H7 (cell line): ENCODE measurements around the gene SART3. TPM values are rescaled to one million over a fixed set of nuclear protein-coding genes. Genes with fewer than 3 reads are reported as not detected.

Experiments used
- DNase-seq: peaks from one replicate; pipeline ENCODE4 v3.0.0; 2012
- H3K27me3 ChIP-seq: 2 replicates; pipeline ENCODE4 v1.6.0; 2011; ENCODE audit warnings: mild to moderate bottlenecking, low read length; ENCODE audit not compliant: control insufficient read depth, insufficient read depth
- H3K36me3 ChIP-seq: replicated peaks from 2 replicates; pipeline ENCODE4 v1.5.1; 2011; ENCODE audit warnings: low read length; ENCODE audit not compliant: control insufficient read depth, insufficient read depth
- H3K4me3 ChIP-seq: 2 replicates; pipeline ENCODE4 v1.5.1; 2011; ENCODE audit warnings: low read depth, mild to moderate bottlenecking, control low read depth, low read length, moderate library complexity; ENCODE audit not compliant: insufficient read depth
- total RNA-seq: library from RNA; depleted of rRNA; stranded (reverse); fragments of >200 nt; shearing (Covaris generic); gene quantifications from 2 replicates; pipeline ENCODE4 v1.2.3, GENCODE V29; 2014

Gene SART3
- total RNA-seq, 1 experiment from 2014 or later: 89.7 TPM

GRCh38 chr12:108543652-108544051, 17.3 kb downstream of the SART3 start:
- no peak for DNase-seq
- H3K27me3 ChIP-seq: no peaks in the 10 kb centered on the region
- peaks cover 33% of the 10 kb centered on the region for H3K36me3 ChIP-seq
- no peak overlapping the region for H3K4me3 ChIP-seq

DNA sequence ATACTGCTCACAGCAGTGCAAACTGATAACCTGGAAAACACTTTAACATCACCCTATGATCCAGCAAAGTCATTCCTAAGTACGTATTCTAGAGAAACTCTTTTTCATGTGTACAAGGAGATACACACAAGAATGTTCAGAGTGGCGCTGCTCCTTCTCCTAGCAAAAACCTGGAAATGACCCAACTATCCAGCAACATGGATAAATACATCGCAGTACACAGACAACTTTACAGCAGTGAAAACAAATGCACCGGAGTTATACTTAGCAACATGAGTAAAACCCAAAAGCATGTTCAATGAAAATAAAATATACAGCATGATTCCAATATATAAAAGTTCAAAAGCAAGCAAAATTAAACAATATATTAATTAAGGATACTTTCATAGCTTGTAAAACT, 18.7 kb downstream of the SART3 start:
- no peak for DNase-seq
- Histone ChIP-seq H3K27me3 (no peaks in the 10 kb centered on the region), H3K4me3 (no peak overlapping the region), H3K36me3 (peaks cover 28% of the 10 kb centered on the region)

DNA sequence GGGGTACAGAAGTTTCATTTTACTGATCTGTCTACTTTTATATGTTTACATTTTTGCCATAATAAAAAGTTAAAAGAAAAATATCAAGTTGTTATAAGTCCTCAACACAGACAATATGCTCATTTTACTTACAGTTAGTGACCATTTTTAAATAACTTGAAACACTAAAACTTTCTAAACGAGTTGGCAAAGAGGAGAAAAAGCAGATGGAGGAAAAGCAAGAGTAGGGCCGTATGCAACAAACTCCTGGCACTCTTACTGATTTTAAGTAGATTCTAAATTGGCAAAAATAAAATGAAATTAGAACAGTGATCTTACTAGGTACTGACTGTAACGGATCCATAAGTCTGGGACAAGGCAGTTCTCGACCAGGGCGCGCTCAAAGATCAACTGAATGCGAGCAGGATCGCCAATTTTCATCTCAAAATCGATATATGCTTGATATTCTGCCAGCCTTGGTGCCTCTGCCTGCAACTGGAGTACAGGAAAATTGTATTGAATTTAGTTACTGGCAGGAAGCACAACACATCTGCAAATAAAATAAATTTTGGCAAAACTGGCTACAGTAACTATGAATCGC, 22.3 kb downstream of the SART3 start:
- no peak for DNase-seq
- Histone ChIP-seq H3K27me3 (no peaks in the 10 kb centered on the region), H3K36me3 (peaks cover 30% of the 10 kb centered on the region), H3K4me3 (no peak overlapping the region)

- no peak for DNase-seq
- H3K4me3 ChIP-seq: no peak overlapping the region
- H3K27me3 ChIP-seq: no peaks in the 10 kb centered on the region
- peaks cover 28% of the 10 kb centered on the region for H3K36me3 ChIP-seq
These were observed 22.8 kb downstream of the SART3 start for GRCh38 chr12:108538146-108538545.

GRCh38 chr12:108531929-108532848, 28.8 kb downstream of the SART3 start:
- H3K36me3 ChIP-seq: peaks cover 57% of the 10 kb centered on the region
- DNase-seq: no peak
- H3K27me3 ChIP-seq: no peaks in the 10 kb centered on the region
- H3K4me3 ChIP-seq: no peak overlapping the region

DNA sequence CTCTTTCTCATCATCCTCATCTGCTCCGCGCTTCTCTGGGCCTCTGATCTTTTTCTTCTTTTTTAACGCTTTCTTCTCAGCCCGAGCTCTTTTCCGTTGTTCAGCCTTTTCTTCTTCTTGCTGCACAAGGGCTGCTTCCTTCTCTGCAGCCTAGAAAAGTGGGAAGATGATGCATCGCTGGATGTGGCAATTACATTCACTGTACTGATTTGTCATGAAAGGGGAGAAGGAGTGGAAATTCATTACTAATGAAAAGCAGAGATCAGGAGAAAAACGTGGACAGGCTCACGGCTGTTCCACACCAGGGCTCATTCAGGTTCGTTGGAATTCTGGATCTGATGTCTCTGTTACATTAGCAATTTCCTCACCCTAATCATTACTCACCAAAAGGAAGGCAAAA, 30.8 kb downstream of the SART3 start:
- Histone ChIP-seq H3K4me3 (no peak overlapping the region), H3K36me3 (peaks cover 64% of the 10 kb centered on the region), H3K27me3 (no peaks in the 10 kb centered on the region)
- no peak for DNase-seq

GRCh38 chr12:108527166-108527496, 33.8 kb downstream of the SART3 start:
- H3K36me3 ChIP-seq: peaks cover 80% of the 10 kb centered on the region
- no peak overlapping the region for H3K4me3 ChIP-seq
- no peaks in the 10 kb centered on the region for H3K27me3 ChIP-seq
- no peak for DNase-seq

DNA sequence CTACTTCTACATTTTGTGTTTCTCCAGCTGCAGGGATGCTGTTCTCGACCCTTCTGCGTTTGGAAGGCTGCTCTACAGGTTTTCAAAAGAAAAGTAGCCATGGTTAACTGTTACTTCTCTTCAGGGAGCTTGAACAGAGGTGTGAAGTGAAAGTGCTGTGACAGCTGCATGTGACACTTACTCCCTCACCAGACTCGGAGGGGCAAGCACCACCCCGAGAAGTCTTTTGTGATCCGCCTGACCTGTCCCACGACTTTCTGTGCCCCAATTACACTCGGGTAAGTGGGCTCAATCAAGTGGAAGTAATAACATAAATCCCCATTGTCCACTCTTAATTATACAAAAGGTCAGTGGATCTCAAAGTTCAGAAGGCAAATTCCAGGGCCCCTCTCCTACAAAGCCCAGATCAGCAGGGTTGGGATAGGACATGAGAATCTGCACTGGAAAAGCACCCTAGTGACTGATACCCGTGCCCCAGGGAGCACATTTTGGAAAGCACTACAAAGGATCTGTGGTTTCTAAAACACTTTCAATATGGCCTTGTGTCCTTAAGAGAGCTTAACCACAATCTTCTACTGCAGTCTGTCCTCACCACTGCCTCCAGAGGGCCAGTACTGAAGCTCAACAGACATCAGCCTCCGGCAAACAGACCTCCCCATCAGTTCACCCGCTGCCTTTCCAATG, 34.3 kb downstream of the SART3 start:
- H3K4me3 ChIP-seq: no peak overlapping the region
- no peaks in the 10 kb centered on the region for H3K27me3 ChIP-seq
- no peak for DNase-seq
- H3K36me3 ChIP-seq: peaks cover 80% of the 10 kb centered on the region

- peaks cover 79% of the 10 kb centered on the region for H3K36me3 ChIP-seq
These were observed 35.3 kb downstream of the SART3 start for GRCh38 chr12:108525681-108526080.

GRCh38 chr12:108523365-108523764, 37.6 kb downstream of the SART3 start:
- H3K4me3 ChIP-seq: no peak overlapping the region
- H3K36me3 ChIP-seq: peaks cover 74% of the 10 kb centered on the region
- DNase-seq: no peak
- H3K27me3 ChIP-seq: no peaks in the 10 kb centered on the region

More at GRCh38 chr12:108525681-108526080, 35.3 kb downstream of the SART3 start:
- Histone ChIP-seq H3K27me3 (no peaks in the 10 kb centered on the region), H3K4me3 (no peak overlapping the region)
- DNase-seq: no peak

DNA sequence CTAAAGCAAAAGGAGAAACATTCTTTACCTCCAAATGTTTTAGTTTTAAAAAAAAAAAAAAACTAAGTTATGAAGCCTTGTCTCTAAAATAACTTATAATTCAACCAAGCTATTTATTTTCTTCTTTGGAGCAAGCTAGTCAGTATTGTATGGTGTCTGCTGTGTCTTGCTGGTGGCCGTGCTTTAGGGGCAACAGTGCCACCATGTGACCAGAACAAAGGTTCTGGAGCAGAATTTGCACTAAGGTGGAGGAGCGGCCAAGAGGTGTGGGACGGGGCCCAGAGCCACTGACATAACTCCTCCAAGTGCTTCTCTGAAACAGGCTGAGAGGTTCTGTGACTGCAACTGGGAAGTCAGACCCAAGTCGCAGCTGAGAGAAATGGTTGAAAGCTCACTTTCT, 41.4 kb downstream of the SART3 start:
- peak; percentile 76 for DNase-seq
- Histone ChIP-seq H3K27me3 (no peaks in the 10 kb centered on the region), H3K36me3 (peaks cover 42% of the 10 kb centered on the region), H3K4me3 (no peak overlapping the region)

DNA sequence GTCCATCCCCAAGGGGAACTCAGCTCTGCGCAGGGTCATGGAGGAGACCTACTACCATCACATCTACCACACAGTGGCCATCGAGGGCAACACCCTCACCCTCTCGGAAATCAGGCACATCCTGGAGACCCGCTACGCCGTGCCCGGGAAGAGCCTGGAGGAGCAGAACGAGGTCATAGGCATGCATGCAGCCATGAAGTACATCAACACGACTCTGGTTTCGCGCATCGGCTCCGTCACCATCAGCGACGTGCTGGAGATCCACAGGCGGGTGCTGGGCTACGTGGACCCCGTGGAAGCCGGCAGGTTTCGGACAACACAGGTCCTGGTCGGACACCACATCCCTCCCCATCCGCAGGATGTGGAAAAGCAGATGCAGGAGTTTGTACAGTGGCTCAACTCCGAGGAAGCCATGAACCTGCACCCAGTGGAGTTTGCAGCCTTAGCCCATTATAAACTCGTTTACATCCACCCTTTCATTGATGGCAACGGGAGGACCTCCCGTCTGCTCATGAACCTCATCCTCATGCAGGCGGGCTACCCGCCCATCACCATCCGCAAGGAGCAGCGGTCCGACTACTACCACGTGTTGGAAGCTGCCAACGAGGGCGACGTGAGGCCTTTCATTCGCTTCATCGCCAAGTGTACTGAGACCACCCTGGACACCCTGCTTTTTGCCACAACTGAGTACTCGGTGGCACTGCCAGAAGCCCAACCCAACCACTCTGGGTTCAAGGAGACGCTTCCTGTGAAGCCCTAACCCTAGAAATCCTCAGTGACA, 42.1 kb downstream of the SART3 start:
- no peaks in the 10 kb centered on the region for H3K27me3 ChIP-seq
- DNase-seq: no peak
- H3K36me3 ChIP-seq: peaks cover 36% of the 10 kb centered on the region
- H3K4me3 ChIP-seq: no peak overlapping the region

DNA sequence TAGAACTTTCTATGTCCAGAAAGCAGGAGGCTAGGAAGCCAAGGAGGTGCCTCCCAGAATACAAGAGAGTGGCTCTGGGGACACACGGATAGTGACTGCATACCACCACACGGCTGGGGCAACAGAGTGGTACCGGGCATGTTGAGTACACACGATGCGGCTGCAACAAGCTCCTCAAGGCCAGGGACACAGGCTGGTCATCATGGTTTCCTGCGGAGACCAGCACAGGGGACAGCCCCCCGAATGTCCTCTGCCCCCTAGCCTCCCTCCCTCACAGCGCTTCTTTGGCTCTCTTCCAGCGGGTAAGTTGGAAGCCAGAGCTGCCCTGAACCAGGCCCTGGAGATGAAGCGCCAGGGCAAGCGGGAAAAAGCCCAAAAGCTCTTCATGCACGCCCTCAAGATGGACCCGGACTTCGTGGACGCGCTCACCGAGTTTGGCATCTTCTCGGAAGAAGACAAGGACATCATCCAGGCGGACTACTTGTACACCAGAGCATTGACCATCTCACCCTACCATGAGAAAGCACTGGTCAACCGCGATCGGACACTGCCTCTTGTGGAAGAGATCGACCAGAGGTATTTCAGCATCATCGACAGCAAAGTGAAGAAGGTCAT, 42.8 kb downstream of the SART3 start:
- H3K4me3 ChIP-seq: no peak overlapping the region
- peaks cover 31% of the 10 kb centered on the region for H3K36me3 ChIP-seq
- no peaks in the 10 kb centered on the region for H3K27me3 ChIP-seq
- DNase-seq: no peak
